ENCODE results near the gene GNB1. TPM values are rescaled to one million over a fixed set of nuclear protein-coding genes. Genes with fewer than 3 reads are reported as not detected.
A peak's percentile ranks its signal among the peaks of the same experiment; 100 is the strongest.

The GNB1 gene
- total RNA-seq, 1 donor = 101 TPM

GRCh38 chr1:1788136-1788535, 102.8 kb downstream of the GNB1 start:
- Histone ChIP-seq H3K27me3 (ENCODE audit: insufficient read depth, low read length) (no peaks in the 10 kb centered on the region), H3K4me3 (ENCODE audit: low read length) (no peak overlapping the region), H3K4me1 (ENCODE audit: insufficient read depth, low read length) (peaks cover 8% of the 10 kb centered on the region), H3K9me3 (ENCODE audit: low read depth, low read length) (no peaks in the 10 kb centered on the region)

- Histone ChIP-seq H3K9me3 (ENCODE audit: low read depth, low read length) (no peaks in the 10 kb centered on the region), H3K27me3 (ENCODE audit: insufficient read depth, low read length) (no peaks in the 10 kb centered on the region), H3K4me1 (ENCODE audit: insufficient read depth, low read length) (peaks cover 19% of the 10 kb centered on the region), H3K4me3 (ENCODE audit: low read length) (no peak overlapping the region)
These were observed 103.9 kb downstream of the GNB1 start for GRCh38 chr1:1786836-1787605.

GRCh38 chr1:1785666-1786065, 105.2 kb downstream of the GNB1 start:
- Histone ChIP-seq H3K9me3 (ENCODE audit: low read depth, low read length) (no peaks in the 10 kb centered on the region), H3K27me3 (ENCODE audit: insufficient read depth, low read length) (no peaks in the 10 kb centered on the region), H3K4me3 (ENCODE audit: low read length) (no peak overlapping the region), H3K4me1 (ENCODE audit: insufficient read depth, low read length) (peaks cover 33% of the 10 kb centered on the region)

GRCh38 chr1:1784933-1785332, 106.0 kb downstream of the GNB1 start:
- Histone ChIP-seq H3K4me1 (ENCODE audit: insufficient read depth, low read length) (peaks cover 40% of the 10 kb centered on the region), H3K27me3 (ENCODE audit: insufficient read depth, low read length) (no peaks in the 10 kb centered on the region)

GRCh38 chr1:1783320-1783719, 107.6 kb downstream of the GNB1 start:
- H3K4me3 ChIP-seq (ENCODE audit: low read length) = no peak overlapping the region
- H3K4me1 ChIP-seq (ENCODE audit: insufficient read depth, low read length) = peaks cover 51% of the 10 kb centered on the region
- H3K27me3 ChIP-seq (ENCODE audit: insufficient read depth, low read length) = no peaks in the 10 kb centered on the region
- no peaks in the 10 kb centered on the region for H3K9me3 ChIP-seq (ENCODE audit: low read depth, low read length)

More at GRCh38 chr1:1784933-1785332, 106.0 kb downstream of the GNB1 start:
- Histone ChIP-seq H3K9me3 (ENCODE audit: low read depth, low read length) (no peaks in the 10 kb centered on the region), H3K4me3 (ENCODE audit: low read length) (no peak overlapping the region)

- Histone ChIP-seq H3K4me1 (ENCODE audit: insufficient read depth, low read length) (peaks cover 55% of the 10 kb centered on the region), H3K27me3 (ENCODE audit: insufficient read depth, low read length) (no peaks in the 10 kb centered on the region), H3K9me3 (ENCODE audit: low read depth, low read length) (no peaks in the 10 kb centered on the region), H3K4me3 (ENCODE audit: low read length) (peak overlapping the region; percentile 15)
These were observed 108.3 kb downstream of the GNB1 start for GRCh38 chr1:1782399-1783221.

- Histone ChIP-seq H3K9me3 (ENCODE audit: low read depth, low read length) (no peaks in the 10 kb centered on the region), H3K27me3 (ENCODE audit: insufficient read depth, low read length) (no peaks in the 10 kb centered on the region), H3K4me3 (ENCODE audit: low read length) (no peak overlapping the region), H3K4me1 (ENCODE audit: insufficient read depth, low read length) (peaks cover 66% of the 10 kb centered on the region)
These were observed 109.4 kb downstream of the GNB1 start for GRCh38 chr1:1781526-1781903.

- no peak overlapping the region for H3K4me3 ChIP-seq (ENCODE audit: low read length)
- peaks cover 72% of the 10 kb centered on the region for H3K4me1 ChIP-seq (ENCODE audit: insufficient read depth, low read length)
- H3K9me3 ChIP-seq (ENCODE audit: low read depth, low read length) = no peaks in the 10 kb centered on the region
- no peaks in the 10 kb centered on the region for H3K27me3 ChIP-seq (ENCODE audit: insufficient read depth, low read length)
These were observed 110.0 kb downstream of the GNB1 start for GRCh38 chr1:1780598-1781525.

- Histone ChIP-seq H3K4me1 (ENCODE audit: insufficient read depth, low read length) (peaks cover 82% of the 10 kb centered on the region), H3K4me3 (ENCODE audit: low read length) (peak overlapping the region; percentile 74), H3K27me3 (ENCODE audit: insufficient read depth, low read length) (no peaks in the 10 kb centered on the region)
These were observed 110.9 kb downstream of the GNB1 start for GRCh38 chr1:1779691-1780597.

GRCh38 chr1:1779320-1779675, 111.6 kb downstream of the GNB1 start:
- Histone ChIP-seq H3K9me3 (ENCODE audit: low read depth, low read length) (no peaks in the 10 kb centered on the region), H3K27me3 (ENCODE audit: insufficient read depth, low read length) (no peaks in the 10 kb centered on the region), H3K4me3 (ENCODE audit: low read length) (peak overlapping the region; percentile 74), H3K4me1 (ENCODE audit: insufficient read depth, low read length) (peaks cover 88% of the 10 kb centered on the region)

More at GRCh38 chr1:1779691-1780597, 110.9 kb downstream of the GNB1 start:
- no peaks in the 10 kb centered on the region for H3K9me3 ChIP-seq (ENCODE audit: low read depth, low read length)

- peaks cover 88% of the 10 kb centered on the region for H3K4me1 ChIP-seq (ENCODE audit: insufficient read depth, low read length)
- H3K4me3 ChIP-seq (ENCODE audit: low read length) = peak overlapping the region; percentile 74
- H3K27me3 ChIP-seq (ENCODE audit: insufficient read depth, low read length) = no peaks in the 10 kb centered on the region
These were observed 112.1 kb downstream of the GNB1 start for GRCh38 chr1:1778663-1779319.

GRCh38 chr1:1777950-1778662, 112.8 kb downstream of the GNB1 start, which contains the start of gene NADK:
TSS of gene NADK (minus strand) at chr1:1778470. CDS start at chr1:1765406, 13,064 bp downstream.
- no peaks in the 10 kb centered on the region for H3K27me3 ChIP-seq (ENCODE audit: insufficient read depth, low read length)
- H3K9me3 ChIP-seq (ENCODE audit: low read depth, low read length) = no peaks in the 10 kb centered on the region
- peak within 1 kb of the TSS; percentile 74 for H3K4me3 ChIP-seq (ENCODE audit: low read length)
- peaks cover 82% of the 10 kb centered on the region for H3K4me1 ChIP-seq (ENCODE audit: insufficient read depth, low read length)

More at GRCh38 chr1:1778663-1779319, 112.1 kb downstream of the GNB1 start:
- no peaks in the 10 kb centered on the region for H3K9me3 ChIP-seq (ENCODE audit: low read depth, low read length)

- H3K4me3 ChIP-seq (ENCODE audit: low read length) = peak overlapping the region; percentile 74
- H3K9me3 ChIP-seq (ENCODE audit: low read depth, low read length) = no peaks in the 10 kb centered on the region
These were observed 113.3 kb downstream of the GNB1 start for GRCh38 chr1:1777583-1777899.

More at GRCh38 chr1:1777583-1777899, 113.3 kb downstream of the GNB1 start:
- Histone ChIP-seq H3K27me3 (ENCODE audit: insufficient read depth, low read length) (no peaks in the 10 kb centered on the region), H3K4me1 (ENCODE audit: insufficient read depth, low read length) (peaks cover 76% of the 10 kb centered on the region)
